K562 (cell line): ENCODE measurements around the gene CFAP251. TPM values are rescaled to one million over a fixed set of nuclear protein-coding genes. Genes with fewer than 3 reads are reported as not detected.

Source experiments
- ATAC-seq: fragments of 200-7000 bp; cut with Tn5 transposase; 3 replicates; pipeline ENCODE4 v1.9.1; 2020; ENCODE audit warnings: moderate library complexity
- BruUV-seq: library from RNA; stranded (reverse); fragments of 400-500 nt; replicated peaks from 2 replicates; lab custom pipeline; 2021; lab: Mats Ljungman, UMichigan
- CTCF ChIA-PET: fragments of 300-600 bp; formaldehyde crosslinking; extraction: SDS; loops from one replicate; lab custom pipeline; 2021; ENCODE audit warnings: low intra/inter-chr PET ratio; lab: Yijun Ruan, JAX
- POLR2A ChIA-PET: fragments of 300-600, 350-650 bp; sonication (Branson Sonifier 250); formaldehyde crosslinking; extraction: SDS; loops from one replicate; lab custom pipeline; 2021; ENCODE audit warnings: antibody characterized with exemption, inconsistent platforms; lab: Yijun Ruan, JAX
- DNase-seq, 4 experiments: peaks; one replicate each; pipeline versions ENCODE4 v3.0.0 to v3.0.0-alpha.2; 2011 to 2018; ENCODE audit warnings: low spot score in 3 of 4, mixed read lengths in 3 of 4; ENCODE audit errors: extremely low read depth in 1 of 4
- FAIRE-seq: peaks from 2 replicates; lab custom pipeline; 2011; peaks lifted over from hg19 to GRCh38; lab: Jason Lieb, UNC
- H2AFZ ChIP-seq: 2 replicates; pipeline ENCODE4 v1.6.0; 2011; ENCODE audit warnings: low read depth, low read length, control low read depth, inconsistent platforms
- H3K27ac ChIP-seq: fragments of 200-600 bp; 3 replicates; pipeline ENCODE4 v1.8.0; 2011; ENCODE audit warnings: low read depth, mild to moderate bottlenecking, control low read depth, inconsistent platforms, low read length, moderate library complexity, mixed read lengths; ENCODE audit errors: extremely low read depth
- H3K27me3 ChIP-seq, 2 experiments: fragments of 300-600 bp in 1 of 2; 2 replicates in 1 of 2; 3 replicates in 1 of 2; pipeline versions ENCODE4 v1.6.0 to v1.8.0; 2011; ENCODE audit warnings: inconsistent platforms in 2 of 2, low read length in 2 of 2, mild to moderate bottlenecking in 1 of 2, mixed read lengths in 1 of 2, moderate library complexity in 1 of 2; ENCODE audit not compliant: control insufficient read depth in 2 of 2, insufficient read depth in 2 of 2
- H3K36me3 ChIP-seq: fragments of 300-600 bp; 3 replicates; pipeline ENCODE4 v1.8.0; 2011; ENCODE audit warnings: mild to moderate bottlenecking, low read length, inconsistent platforms; ENCODE audit not compliant: control insufficient read depth, insufficient read depth
- H3K4me1 ChIP-seq, 2 experiments: fragments of 200-600 bp in 1 of 2; replicated peaks in 1 of 2; 2 replicates in 1 of 2; 3 replicates in 1 of 2; pipeline versions ENCODE4 v1.5.1 to v1.8.0; 2011; ENCODE audit warnings: inconsistent platforms in 2 of 2, low read length in 2 of 2, mild to moderate bottlenecking in 1 of 2, mixed read lengths in 1 of 2, moderate library complexity in 1 of 2; ENCODE audit not compliant: control insufficient read depth in 2 of 2, insufficient read depth in 2 of 2
- H3K4me2 ChIP-seq: 2 replicates; pipeline ENCODE4 v1.6.1; 2011; ENCODE audit warnings: low read length, control low read depth, inconsistent platforms, mixed read lengths; ENCODE audit not compliant: insufficient read depth
- H3K4me3 ChIP-seq: fragments of 200-600 bp; sonication (generic), shearing (Covaris generic); 2 replicates; pipeline ENCODE4 v1.5.1; 2016; ENCODE audit warnings: control low read depth, inconsistent platforms
- H3K79me2 ChIP-seq: fragments of 200-600 bp; 3 replicates; pipeline ENCODE4 v1.8.0; 2011; ENCODE audit warnings: low read length, inconsistent platforms; ENCODE audit not compliant: control insufficient read depth, insufficient read depth
- H3K9ac ChIP-seq, 2 experiments: 2 replicates each; pipeline versions ENCODE4 v1.6.0 to v1.6.1; 2011; ENCODE audit warnings: low read depth in 2 of 2, low read length in 2 of 2, control low read depth in 1 of 2, inconsistent platforms in 1 of 2, mild to moderate bottlenecking in 1 of 2, mixed read lengths in 1 of 2; ENCODE audit not compliant: insufficient read depth in 1 of 2
- H3K9me1 ChIP-seq: one replicate; pipeline ENCODE4 v1.6.0; 2011; ENCODE audit warnings: inconsistent platforms, mild to moderate bottlenecking, low read length, moderate library complexity; ENCODE audit not compliant: control insufficient read depth, insufficient read depth
- H3K9me3 ChIP-seq: replicated peaks from 2 replicates; pipeline ENCODE4 v1.5.1; 2011; ENCODE audit warnings: low read depth, low read length, inconsistent platforms; ENCODE audit not compliant: control insufficient read depth, insufficient read depth
- H4K20me1 ChIP-seq: replicated peaks from 2 replicates; pipeline ENCODE4 v1.6.1; 2011; ENCODE audit warnings: low read length, inconsistent platforms, mixed read lengths; ENCODE audit not compliant: control insufficient read depth, insufficient read depth
- BCOR ChIP-seq: fragments of 450-650 bp; IDR thresholded peaks from 2 replicates; pipeline ENCODE4 v1.6.1; 2016
- BDP1 ChIP-seq: IDR thresholded peaks from 3 replicates; pipeline ENCODE4 v1.6.1; 2011; ENCODE audit not compliant: insufficient read length, insufficient read depth
- BRD9 ChIP-seq: fragments of 450-650 bp; IDR thresholded peaks from 2 replicates; pipeline ENCODE4 v1.6.1; 2018; ENCODE audit warnings: low read depth; ENCODE audit not compliant: partially characterized antibody
- E2F6 ChIP-seq, 2 experiments: IDR thresholded peaks; 2 replicates each; pipeline ENCODE4 v1.6.1; 2011; ENCODE audit warnings: borderline replicate concordance in 1 of 2, control low read depth in 1 of 2, low read depth in 1 of 2, low read length in 1 of 2, mild to moderate bottlenecking in 1 of 2, mixed read lengths in 1 of 2, moderate library complexity in 1 of 2; ENCODE audit not compliant: insufficient read depth in 1 of 2, insufficient read length in 1 of 2, poor library complexity in 1 of 2, severe bottlenecking in 1 of 2; ENCODE audit errors: extremely low read depth in 1 of 2
- FOXK1 ChIP-seq: sonication (generic); formaldehyde crosslinking; IDR thresholded peaks from 2 replicates; pipeline ENCODE4 v1.8.0; 2022; ENCODE audit warnings: missing genetic modification reagents, mild to moderate bottlenecking, borderline replicate concordance
- IRF9 ChIP-seq: fragments of 450-650 bp; IDR thresholded peaks from 2 replicates; pipeline ENCODE4 v1.6.1; 2016; ENCODE audit warnings: missing biosample characterization, missing genetic modification characterization
- JUN ChIP-seq, 2 experiments: sonication (generic) in 1 of 2; formaldehyde crosslinking in 1 of 2; IDR thresholded peaks; 2 replicates each; pipeline versions ENCODE4 v1.6.1 to v1.8.0; 2012 to 2022; ENCODE audit warnings: borderline replicate concordance in 2 of 2, mild to moderate bottlenecking in 2 of 2, improper control_type of control experiment in 1 of 2, low read depth in 1 of 2, low read length in 1 of 2, missing genetic modification reagents in 1 of 2
- KAT8 ChIP-seq: fragments of 450-650 bp; IDR thresholded peaks from 2 replicates; pipeline ENCODE4 v1.6.1; 2016; ENCODE audit warnings: low read depth, mild to moderate bottlenecking
- NFE2L1 ChIP-seq: fragments of 450-650 bp; IDR thresholded peaks from 2 replicates; pipeline ENCODE4 v1.6.1; 2016; ENCODE audit warnings: missing genetic modification characterization, low read depth, mild to moderate bottlenecking, missing compliant biosample characterization, moderate library complexity, borderline replicate concordance
- PTBP1 ChIP-seq: fragments of 200-400 bp; formaldehyde crosslinking; IDR thresholded peaks from 2 replicates; pipeline ENCODE4 v1.6.1; 2017; ENCODE audit warnings: low read depth, low read length
- TSC22D4 ChIP-seq: fragments of 450-650 bp; IDR thresholded peaks from 2 replicates; pipeline ENCODE4 v1.6.1; 2016; ENCODE audit warnings: missing genetic modification characterization, missing biosample characterization, control low read depth
- ZFP36 ChIP-seq: fragments of 150-350 bp; IDR thresholded peaks from 2 replicates; pipeline ENCODE4 v1.6.1; 2018; ENCODE audit warnings: low read length, low read depth; ENCODE audit not compliant: partially characterized antibody
- ZFX ChIP-seq: sonication (generic); formaldehyde crosslinking; IDR thresholded peaks from 2 replicates; pipeline ENCODE4 v1.8.0; 2022; ENCODE audit warnings: mild to moderate bottlenecking, missing genetic modification reagents, moderate library complexity
- WGBS: fragments of 100-300 bp; shearing (Covaris generic); methylation state at CpG from one replicate; pipeline ENCODE4 v1.1.6; 2016; ENCODE audit warnings: low coverage, mixed read lengths; ENCODE audit not compliant: insufficient coverage; ENCODE audit errors: missing lambda C conversion rate; 5-methylcytosine and 5-hydroxymethylcytosine counted together
- in situ Hi-C: fragments of 300-500 bp; cut with MboI; formaldehyde crosslinking; loops from 4 replicates; pipeline ENCODE4 v1.15.0; 2018; ENCODE audit warnings: inconsistent platforms, mixed read lengths
- intact Hi-C: fragments of 100-400 bp; cut with micrococcal nuclease; formaldehyde crosslinking; loops from 2 replicates; pipeline ENCODE4 v1.14.2; 2022
- polyA plus RNA-seq, 8 experiments: library from polyadenylated mRNA; depleted of rRNA in 4 of 8; stranded (reverse) in 5 of 8; unstranded in 3 of 8; fragments of >200 nt; fragmentation: Nextera tagmentation in 2 of 8; fragmentation: Illumina TruSeq in 1 of 8; extraction: Ambion mirVana in 2 of 8; extraction: Trizol in 1 of 8; gene quantifications; 2 replicates each; pipeline versions ENCODE4 v1.2.1 to v1.2.3, GENCODE V29; 2011 to 2014; ENCODE audit warnings: inconsistent platforms in 1 of 8, missing spikeins in 1 of 8
- total RNA-seq, 7 experiments: library from RNA; depleted of rRNA in 6 of 7; stranded (reverse); fragments of >200 nt in 6 of 7; fragmentation: Illumina TruSeq in 2 of 7; extraction: Trizol in 2 of 7; gene quantifications; 2 replicates each; pipeline versions ENCODE4 v1.2.1 to v1.2.3, GENCODE V29; 2011 to 2021; ENCODE audit warnings: low replicate concordance in 1 of 7
- TF ChIP-seq, protein P1 (sequence below): fragments of 450-650 bp; formaldehyde crosslinking; IDR thresholded peaks from 2 replicates; pipeline ENCODE4 v1.4.0; 2020; ENCODE audit warnings: mild to moderate bottlenecking, moderate library complexity

Gene CFAP251
- total and polyA plus RNA-seq, 9 of the 15 experiments (the other 6 are each of a cell fraction or from before 2014, with no cell fraction given), result 16.6 to 31.0 (median 19.1) TPM

DNA sequence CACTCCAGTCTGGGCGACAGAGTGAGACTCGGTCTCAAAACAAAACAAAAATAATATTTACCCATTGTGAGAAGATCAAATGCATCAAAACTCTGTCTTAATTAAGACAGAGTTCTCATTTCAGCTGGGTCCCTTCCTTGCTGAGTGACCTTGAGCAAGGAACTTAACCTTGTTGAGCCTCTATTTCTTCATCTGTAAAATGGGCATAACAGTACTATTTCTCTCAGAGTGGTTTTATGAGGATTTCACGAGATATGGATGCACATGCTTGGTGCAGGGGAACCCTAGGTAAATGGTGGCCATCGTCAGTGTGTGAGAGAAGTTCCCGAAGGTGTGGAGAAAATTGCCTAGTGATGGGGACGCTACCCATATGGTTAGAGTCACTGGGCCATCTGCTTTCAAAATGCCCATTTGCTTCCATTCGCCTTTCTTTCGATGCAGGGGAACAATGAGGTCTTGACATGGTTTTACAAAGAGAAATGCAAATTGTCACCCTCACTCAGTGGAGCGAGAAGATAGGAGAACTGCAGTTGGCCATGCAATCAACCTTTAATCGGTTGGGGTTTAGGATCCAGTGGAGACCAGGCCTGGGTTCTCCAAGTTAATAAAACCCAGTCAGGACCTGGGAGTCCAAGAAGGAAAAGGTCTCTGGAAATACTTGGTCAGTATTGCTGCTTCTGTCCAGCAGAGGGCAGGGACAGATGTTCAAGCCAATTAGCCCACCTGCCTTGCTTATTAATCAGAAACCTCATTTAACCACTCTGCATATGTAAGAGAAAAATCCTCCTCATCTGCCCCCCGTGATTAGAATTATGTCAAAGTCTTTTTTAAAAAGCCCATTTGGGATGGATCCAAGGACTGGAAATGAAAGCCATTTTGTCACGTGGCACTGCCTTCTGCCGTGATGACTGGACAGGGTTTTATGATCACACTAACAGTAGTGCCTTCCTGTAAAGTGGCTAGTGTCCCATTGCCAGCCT is 37.2 kb downstream of the CFAP251 start (continued):
- no peak for TF ChIP-seq IRF9

- H3K27ac ChIP-seq, result no peak overlapping the region
- H3K4me2 ChIP-seq, result no peak overlapping the region
- BruUV-seq, result no TSS peak
- no peaks in the 10 kb centered on the region for H4K20me1 ChIP-seq
- H3K9me1 ChIP-seq, result no peaks in the 10 kb centered on the region
- 82% methylated on average over 6 of the region's 6 CpGs for WGBS
- intact Hi-C loops, result no loop called here
- DNase-seq, result no peak
- FAIRE-seq, result no peak
- in situ Hi-C loops, result no loop called here
- H3K9me3 ChIP-seq, result no peaks in the 10 kb centered on the region
- peaks cover 41% of the 10 kb centered on the region; the same call in 2 of the 3 replicates for H3K36me3 ChIP-seq
- ChIA-PET POLR2A (interaction anchor here (0.5 to 1.4 kb wide), 5 partner anchors 10 to 164 kb away, joined by 3 to 5 read pairs (median 3); no protein-coding TSS in a partner anchor), CTCF (no interaction called here)
- no peaks in the 10 kb centered on the region for H3K4me1 ChIP-seq
- ATAC-seq, result no peak
- H3K79me2 ChIP-seq, result no peaks in the 10 kb centered on the region
- no peak overlapping the region for H3K4me3 ChIP-seq
- no peak overlapping the region for H2AFZ ChIP-seq
- H3K27me3 ChIP-seq, result no peaks in the 10 kb centered on the region
- H3K9ac ChIP-seq, result no peak overlapping the region
- TF ChIP-seq ZFP36 (no peak), JUN (IDR thresholded peaks at IDR 0.05; ENCODE audit: borderline replicate concordance, low read depth, low read length) (no peak), JUN (CRISPR knock-in tag; IDR thresholded peaks at IDR 0.05; ENCODE audit: borderline replicate concordance) (no peak), PTBP1 (no peak), BCOR (no peak), ZFX (CRISPR knock-in tag) (no peak), BDP1 (no peak), NFE2L1 (no peak), KAT8 (no peak), E2F6 (IDR thresholded peaks at IDR 0.05; ENCODE audit: borderline replicate concordance in 1 of 2, extremely low read depth in 1 of 2, insufficient read depth in 1 of 2, insufficient read length in 1 of 2, low read depth in 1 of 2, low read length in 1 of 2, poor library complexity in 1 of 2, severe bottlenecking in 1 of 2) (no peak), TSC22D4 (tag) (no peak), BRD9 (no peak), FOXK1 (CRISPR knock-in tag) (no peak)
- TF ChIP-seq, protein P1, sequence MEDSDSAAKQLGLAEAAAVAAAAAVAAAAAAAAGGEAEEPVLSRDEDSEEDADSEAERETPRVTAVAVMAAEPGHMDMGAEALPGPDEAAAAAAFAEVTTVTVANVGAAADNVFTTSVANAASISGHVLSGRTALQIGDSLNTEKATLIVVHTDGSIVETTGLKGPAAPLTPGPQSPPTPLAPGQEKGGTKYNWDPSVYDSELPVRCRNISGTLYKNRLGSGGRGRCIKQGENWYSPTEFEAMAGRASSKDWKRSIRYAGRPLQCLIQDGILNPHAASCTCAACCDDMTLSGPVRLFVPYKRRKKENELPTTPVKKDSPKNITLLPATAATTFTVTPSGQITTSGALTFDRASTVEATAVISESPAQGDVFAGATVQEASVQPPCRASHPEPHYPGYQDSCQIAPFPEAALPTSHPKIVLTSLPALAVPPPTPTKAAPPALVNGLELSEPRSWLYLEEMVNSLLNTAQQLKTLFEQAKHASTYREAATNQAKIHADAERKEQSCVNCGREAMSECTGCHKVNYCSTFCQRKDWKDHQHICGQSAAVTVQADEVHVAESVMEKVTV, result no peak
Observed at GRCh38 chr12:121957861-121958515, 39.6 kb downstream of the CFAP251 start.
